KMS-11 (cell line): ENCODE data around the gene MAPT.

ENCODE experiments used
- H2AFZ ChIP-seq: fragments of 200-600 bp; sonication (generic); 2 replicates; pipeline ENCODE4 v1.6.1; 2016; ENCODE audit warnings: antibody characterized with exemption, mixed run types, low read depth
- H3K27ac ChIP-seq: fragments of 200-600 bp; sonication (generic); 2 replicates; pipeline ENCODE4 v1.6.1; 2016; ENCODE audit warnings: mild to moderate bottlenecking, mixed run types
- H3K27me3 ChIP-seq: fragments of 200-600 bp; sonication (generic); 2 replicates; pipeline ENCODE4 v1.6.1; 2017; ENCODE audit warnings: mild to moderate bottlenecking, low read depth, mixed run types, moderate library complexity; ENCODE audit not compliant: insufficient read depth
- H3K36me3 ChIP-seq: fragments of 200-600 bp; sonication (generic); 2 replicates; pipeline ENCODE4 v1.6.1; 2017; ENCODE audit warnings: mild to moderate bottlenecking, mixed run types; ENCODE audit not compliant: insufficient read depth
- H3K4me1 ChIP-seq: fragments of 200-600 bp; sonication (generic); 2 replicates; pipeline ENCODE4 v1.6.1; 2016; ENCODE audit warnings: mild to moderate bottlenecking, low read depth, mixed run types; ENCODE audit not compliant: poor library complexity, severe bottlenecking
- H3K4me2 ChIP-seq: fragments of 200-600 bp; sonication (generic); 2 replicates; pipeline ENCODE4 v1.7.0; 2016; ENCODE audit warnings: mild to moderate bottlenecking, mixed run types
- H3K4me3 ChIP-seq: fragments of 200-600 bp; sonication (generic); IDR thresholded peaks from 2 replicates; pipeline ENCODE4 v1.6.1; 2017; ENCODE audit warnings: low read depth, low read length, mixed read lengths; ENCODE audit not compliant: insufficient read depth
- H3K79me2 ChIP-seq: fragments of 200-600 bp; sonication (generic); 2 replicates; pipeline ENCODE4 v1.6.1; 2016; ENCODE audit warnings: low read depth, mixed run types; ENCODE audit not compliant: insufficient read depth
- H3K9ac ChIP-seq: fragments of 200-600 bp; sonication (generic); 2 replicates; pipeline ENCODE4 v1.6.1; 2016; ENCODE audit warnings: mild to moderate bottlenecking, mixed run types
- H4K20me1 ChIP-seq: fragments of 200-600 bp; sonication (generic); 2 replicates; pipeline ENCODE4 v1.6.1; 2016; ENCODE audit warnings: mild to moderate bottlenecking, mixed run types; ENCODE audit not compliant: insufficient read depth
- TF ChIP-seq, protein P1 (sequence below): fragments of 200-600 bp; sonication (generic); conservative IDR thresholded peaks from 2 replicates; pipeline ENCODE4 v1.6.1; 2017; ENCODE audit warnings: low read depth, mild to moderate bottlenecking, antibody characterized with exemption, low read length, moderate library complexity, mixed read lengths

The MAPT gene

DNA sequence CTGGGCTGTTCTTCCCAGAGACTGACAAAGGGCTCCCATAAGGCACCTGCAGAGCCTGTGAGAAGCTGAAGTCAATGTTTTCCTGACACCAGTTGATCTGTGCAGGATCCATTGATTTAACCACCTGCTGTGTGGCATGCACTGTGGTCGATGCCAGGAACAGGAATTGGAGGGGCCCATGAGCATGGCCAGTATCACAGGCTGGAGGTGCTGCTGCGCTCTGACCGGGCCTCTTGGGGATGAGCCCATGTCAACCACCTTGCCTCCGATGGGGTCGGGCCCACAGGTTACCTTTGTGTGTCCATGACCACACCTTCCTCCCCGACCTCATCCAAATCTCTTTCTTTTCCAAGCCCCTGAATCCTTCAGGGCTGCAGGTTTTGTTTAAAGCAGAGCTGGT lies 86.5 kb downstream of the MAPT start:
- Histone ChIP-seq H3K4me3 (no peak overlapping the region), H3K27ac (no peak overlapping the region), H3K4me2 (no peak overlapping the region), H4K20me1 (no peaks in the 10 kb centered on the region), H3K9ac (no peak overlapping the region), H3K27me3 (no peaks in the 10 kb centered on the region), H3K36me3 (no peaks in the 10 kb centered on the region), H3K79me2 (no peaks in the 10 kb centered on the region), H3K4me1 (no peaks in the 10 kb centered on the region), H2AFZ (no peak overlapping the region)
- TF ChIP-seq, protein P1, sequence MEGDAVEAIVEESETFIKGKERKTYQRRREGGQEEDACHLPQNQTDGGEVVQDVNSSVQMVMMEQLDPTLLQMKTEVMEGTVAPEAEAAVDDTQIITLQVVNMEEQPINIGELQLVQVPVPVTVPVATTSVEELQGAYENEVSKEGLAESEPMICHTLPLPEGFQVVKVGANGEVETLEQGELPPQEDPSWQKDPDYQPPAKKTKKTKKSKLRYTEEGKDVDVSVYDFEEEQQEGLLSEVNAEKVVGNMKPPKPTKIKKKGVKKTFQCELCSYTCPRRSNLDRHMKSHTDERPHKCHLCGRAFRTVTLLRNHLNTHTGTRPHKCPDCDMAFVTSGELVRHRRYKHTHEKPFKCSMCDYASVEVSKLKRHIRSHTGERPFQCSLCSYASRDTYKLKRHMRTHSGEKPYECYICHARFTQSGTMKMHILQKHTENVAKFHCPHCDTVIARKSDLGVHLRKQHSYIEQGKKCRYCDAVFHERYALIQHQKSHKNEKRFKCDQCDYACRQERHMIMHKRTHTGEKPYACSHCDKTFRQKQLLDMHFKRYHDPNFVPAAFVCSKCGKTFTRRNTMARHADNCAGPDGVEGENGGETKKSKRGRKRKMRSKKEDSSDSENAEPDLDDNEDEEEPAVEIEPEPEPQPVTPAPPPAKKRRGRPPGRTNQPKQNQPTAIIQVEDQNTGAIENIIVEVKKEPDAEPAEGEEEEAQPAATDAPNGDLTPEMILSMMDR = no peak

DNA sequence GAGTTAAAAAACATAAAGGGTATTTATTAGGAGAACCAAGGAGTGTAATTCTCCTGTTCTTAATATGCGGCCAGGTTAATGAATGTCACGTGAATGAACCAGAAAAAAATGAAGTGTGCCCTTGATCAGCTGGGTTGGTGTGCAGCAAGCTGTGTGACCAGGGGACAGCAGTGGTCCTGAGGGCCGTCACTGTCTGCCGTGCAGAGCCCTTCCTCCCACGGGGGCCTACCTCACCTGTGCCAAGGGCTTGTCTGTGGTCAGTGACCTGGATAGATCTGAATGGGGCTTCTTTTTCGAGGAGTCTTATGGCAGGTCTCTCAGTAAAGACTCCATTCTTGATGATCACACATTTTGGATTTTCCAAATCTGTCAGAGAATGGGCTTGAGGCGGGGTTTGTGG lies 87.0 kb downstream of the MAPT start:
- no peaks in the 10 kb centered on the region for H3K4me1 ChIP-seq
- TF ChIP-seq, protein P1 = no peak
- no peak overlapping the region for H2AFZ ChIP-seq
- H4K20me1 ChIP-seq = no peaks in the 10 kb centered on the region
- no peaks in the 10 kb centered on the region for H3K79me2 ChIP-seq
- no peaks in the 10 kb centered on the region for H3K36me3 ChIP-seq
- no peak overlapping the region for H3K27ac ChIP-seq
- H3K9ac ChIP-seq = no peak overlapping the region
- no peak overlapping the region for H3K4me3 ChIP-seq
- H3K27me3 ChIP-seq = no peaks in the 10 kb centered on the region
- H3K4me2 ChIP-seq = no peak overlapping the region

DNA sequence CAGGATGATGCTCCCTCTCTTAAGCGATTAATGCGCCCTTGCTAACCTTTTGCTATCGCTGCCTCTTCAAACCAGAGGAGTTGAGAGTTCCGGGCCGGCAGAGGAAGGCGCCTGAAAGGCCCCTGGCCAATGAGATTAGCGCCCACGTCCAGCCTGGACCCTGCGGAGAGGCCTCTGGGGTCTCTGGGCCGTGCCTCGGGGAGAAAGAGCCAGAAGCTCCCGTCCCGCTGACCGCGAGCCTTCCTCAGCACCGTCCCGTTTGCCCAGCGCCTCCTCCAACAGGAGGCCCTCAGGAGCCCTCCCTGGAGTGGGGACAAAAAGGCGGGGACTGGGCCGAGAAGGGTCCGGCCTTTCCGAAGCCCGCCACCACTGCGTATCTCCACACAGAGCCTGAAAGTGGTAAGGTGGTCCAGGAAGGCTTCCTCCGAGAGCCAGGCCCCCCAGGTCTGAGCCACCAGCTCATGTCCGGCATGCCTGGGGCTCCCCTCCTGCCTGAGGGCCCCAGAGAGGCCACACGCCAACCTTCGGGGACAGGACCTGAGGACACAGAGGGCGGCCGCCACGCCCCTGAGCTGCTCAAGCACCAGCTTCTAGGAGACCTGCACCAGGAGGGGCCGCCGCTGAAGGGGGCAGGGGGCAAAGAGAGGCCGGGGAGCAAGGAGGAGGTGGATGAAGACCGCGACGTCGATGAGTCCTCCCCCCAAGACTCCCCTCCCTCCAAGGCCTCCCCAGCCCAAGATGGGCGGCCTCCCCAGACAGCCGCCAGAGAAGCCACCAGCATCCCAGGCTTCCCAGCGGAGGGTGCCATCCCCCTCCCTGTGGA lies 88.6 kb downstream of the MAPT start:
- TF ChIP-seq, protein P1 = no peak
- no peaks in the 10 kb centered on the region for H3K36me3 ChIP-seq
- no peaks in the 10 kb centered on the region for H4K20me1 ChIP-seq
- H3K4me3 ChIP-seq = no peak overlapping the region
- no peak overlapping the region for H2AFZ ChIP-seq
- no peaks in the 10 kb centered on the region for H3K4me1 ChIP-seq
- no peak overlapping the region for H3K27ac ChIP-seq
- no peak overlapping the region for H3K9ac ChIP-seq
- no peak overlapping the region for H3K4me2 ChIP-seq
- no peaks in the 10 kb centered on the region for H3K79me2 ChIP-seq
- H3K27me3 ChIP-seq = no peaks in the 10 kb centered on the region

DNA sequence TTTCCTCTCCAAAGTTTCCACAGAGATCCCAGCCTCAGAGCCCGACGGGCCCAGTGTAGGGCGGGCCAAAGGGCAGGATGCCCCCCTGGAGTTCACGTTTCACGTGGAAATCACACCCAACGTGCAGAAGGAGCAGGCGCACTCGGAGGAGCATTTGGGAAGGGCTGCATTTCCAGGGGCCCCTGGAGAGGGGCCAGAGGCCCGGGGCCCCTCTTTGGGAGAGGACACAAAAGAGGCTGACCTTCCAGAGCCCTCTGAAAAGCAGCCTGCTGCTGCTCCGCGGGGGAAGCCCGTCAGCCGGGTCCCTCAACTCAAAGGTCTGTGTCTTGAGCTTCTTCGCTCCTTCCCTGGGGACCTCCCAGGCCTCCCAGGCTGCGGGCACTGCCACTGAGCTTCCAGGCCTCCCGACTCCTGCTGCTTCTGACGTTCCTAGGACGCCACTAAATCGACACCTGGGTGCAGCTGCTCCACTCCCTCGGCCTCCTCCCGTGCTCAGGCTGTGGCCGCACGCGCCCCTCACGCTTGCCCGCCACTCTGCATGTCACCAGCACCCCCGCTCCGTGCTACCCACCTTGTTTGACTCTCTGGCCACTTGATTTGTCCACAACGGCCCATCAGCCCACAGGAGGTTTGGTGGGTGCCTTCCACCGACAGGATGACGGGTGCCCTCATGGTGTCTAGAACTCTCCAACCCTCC lies 89.4 kb downstream of the MAPT start:
- TF ChIP-seq, protein P1 = no peak
- Histone ChIP-seq H3K27ac (no peak overlapping the region), H3K36me3 (no peaks in the 10 kb centered on the region), H4K20me1 (no peaks in the 10 kb centered on the region), H3K9ac (no peak overlapping the region), H3K4me2 (no peak overlapping the region), H3K4me1 (no peaks in the 10 kb centered on the region), H2AFZ (no peak overlapping the region), H3K79me2 (no peaks in the 10 kb centered on the region), H3K27me3 (no peaks in the 10 kb centered on the region), H3K4me3 (no peak overlapping the region)
